PFSK-1 (cell line): ENCODE data around the gene ZNF385D.

Source experiments
- FOXP2 ChIP-seq: optimal IDR thresholded peaks from 2 replicates; pipeline ENCODE3; 2011; ENCODE audit warnings: borderline replicate concordance, control low read depth, inconsistent platforms; ENCODE audit not compliant: insufficient read depth; ENCODE audit errors: extremely low read length, extremely low read depth
- POLR2AphosphoS5 ChIP-seq: IDR thresholded peaks from 2 replicates; pipeline ENCODE4 v1.6.1; 2012; ENCODE audit warnings: low read depth, mild to moderate bottlenecking, control low read depth, low read length, moderate library complexity
- SIN3A ChIP-seq: IDR thresholded peaks from 2 replicates; pipeline ENCODE4 v1.6.1; 2012; ENCODE audit warnings: mild to moderate bottlenecking, low read length, moderate library complexity, borderline replicate concordance; ENCODE audit not compliant: insufficient read depth
- TAF1 ChIP-seq: IDR thresholded peaks from 2 replicates; pipeline ENCODE4 v1.6.1; 2012; ENCODE audit warnings: low read length, control low read depth, borderline replicate concordance; ENCODE audit not compliant: insufficient read depth
- TF ChIP-seq, protein P1 (sequence below), 2 experiments: IDR thresholded peaks; 2 replicates each; pipeline versions ENCODE4 v1.6.1 to v1.8.0; 2011 to 2012; ENCODE audit warnings: low read depth in 2 of 2, low read length in 2 of 2, control low read depth in 1 of 2, inconsistent platforms in 1 of 2, mild to moderate bottlenecking in 1 of 2, moderate library complexity in 1 of 2; ENCODE audit not compliant: insufficient read depth in 1 of 2

DNA sequence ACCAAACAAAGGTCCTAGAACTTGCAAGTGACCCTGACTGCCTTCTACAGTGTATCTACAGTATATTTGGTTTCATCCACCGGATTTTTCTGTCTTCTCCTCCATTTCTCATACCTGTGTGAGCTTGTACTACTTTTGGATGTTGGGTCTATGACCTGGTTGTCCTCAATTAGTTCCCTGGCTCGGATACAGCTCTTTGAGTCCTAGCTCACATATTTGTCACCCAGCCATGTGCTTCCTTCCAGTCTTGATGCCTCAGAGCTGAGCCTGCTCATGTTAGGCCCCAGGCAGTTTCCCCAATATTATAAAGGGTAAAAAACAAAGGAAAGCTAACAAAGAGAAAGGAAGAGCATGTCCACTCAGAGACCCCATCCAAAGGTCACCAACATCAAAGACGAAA lies 28.2 kb downstream of the ZNF385D start:
- TF ChIP-seq POLR2AphosphoS5, result no peak
- TF ChIP-seq TAF1, result no peak
- TF ChIP-seq, protein P1, sequence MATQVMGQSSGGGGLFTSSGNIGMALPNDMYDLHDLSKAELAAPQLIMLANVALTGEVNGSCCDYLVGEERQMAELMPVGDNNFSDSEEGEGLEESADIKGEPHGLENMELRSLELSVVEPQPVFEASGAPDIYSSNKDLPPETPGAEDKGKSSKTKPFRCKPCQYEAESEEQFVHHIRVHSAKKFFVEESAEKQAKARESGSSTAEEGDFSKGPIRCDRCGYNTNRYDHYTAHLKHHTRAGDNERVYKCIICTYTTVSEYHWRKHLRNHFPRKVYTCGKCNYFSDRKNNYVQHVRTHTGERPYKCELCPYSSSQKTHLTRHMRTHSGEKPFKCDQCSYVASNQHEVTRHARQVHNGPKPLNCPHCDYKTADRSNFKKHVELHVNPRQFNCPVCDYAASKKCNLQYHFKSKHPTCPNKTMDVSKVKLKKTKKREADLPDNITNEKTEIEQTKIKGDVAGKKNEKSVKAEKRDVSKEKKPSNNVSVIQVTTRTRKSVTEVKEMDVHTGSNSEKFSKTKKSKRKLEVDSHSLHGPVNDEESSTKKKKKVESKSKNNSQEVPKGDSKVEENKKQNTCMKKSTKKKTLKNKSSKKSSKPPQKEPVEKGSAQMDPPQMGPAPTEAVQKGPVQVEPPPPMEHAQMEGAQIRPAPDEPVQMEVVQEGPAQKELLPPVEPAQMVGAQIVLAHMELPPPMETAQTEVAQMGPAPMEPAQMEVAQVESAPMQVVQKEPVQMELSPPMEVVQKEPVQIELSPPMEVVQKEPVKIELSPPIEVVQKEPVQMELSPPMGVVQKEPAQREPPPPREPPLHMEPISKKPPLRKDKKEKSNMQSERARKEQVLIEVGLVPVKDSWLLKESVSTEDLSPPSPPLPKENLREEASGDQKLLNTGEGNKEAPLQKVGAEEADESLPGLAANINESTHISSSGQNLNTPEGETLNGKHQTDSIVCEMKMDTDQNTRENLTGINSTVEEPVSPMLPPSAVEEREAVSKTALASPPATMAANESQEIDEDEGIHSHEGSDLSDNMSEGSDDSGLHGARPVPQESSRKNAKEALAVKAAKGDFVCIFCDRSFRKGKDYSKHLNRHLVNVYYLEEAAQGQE (IDR thresholded peaks at IDR 0.05; ENCODE audit: insufficient read depth in 1 of 2, low read depth in 2 of 2, low read length in 2 of 2), result no peak
- TF ChIP-seq FOXP2, result no peak
- TF ChIP-seq SIN3A, result no peak
